Measurements from ENCODE around the gene SRRD. TPM values are rescaled to one million over a fixed set of nuclear protein-coding genes. Genes with fewer than 3 reads are reported as not detected.

The SRRD gene
- total and polyA plus RNA-seq, 2 of the 13 experiments (the other 11 are each of a cell fraction or from before 2014, with no cell fraction given) = 22.8 to 36.6 TPM

GRCh38 chr22:26541167-26541819, 57.6 kb downstream of the SRRD start:
- Histone ChIP-seq H3K79me2 (ENCODE audit: insufficient read depth, low read length) (no peaks in the 10 kb centered on the region), H3K9me3 (ENCODE audit: low read length) (no peaks in the 10 kb centered on the region), H4K20me1 (ENCODE audit: insufficient read depth, low read length) (no peaks in the 10 kb centered on the region), H3K27me3 (ENCODE audit: control insufficient read depth in 1 of 2, insufficient read depth in 2 of 2, low read length in 2 of 2) (no peaks in the 10 kb centered on the region), H3K4me3 (replicated peaks in 1 of 3; ENCODE audit: insufficient read depth in 1 of 3, low read depth in 2 of 3, low read length in 3 of 3) (no peak overlapping the region), H3K27ac (ENCODE audit: extremely low read length, insufficient read depth, low read length) (no peak overlapping the region), H2AFZ (ENCODE audit: low read length) (no peak overlapping the region), H3K36me3 (replicated peaks in 1 of 2; ENCODE audit: control insufficient read depth in 1 of 2, insufficient read depth in 2 of 2, low read length in 2 of 2) (peaks cover 3 to 10% of the 10 kb centered on the region in 2 experiments; a peak in 3 of 5 replicates), H3K4me1 (ENCODE audit: insufficient read depth, low read length) (peaks cover 8% of the 10 kb centered on the region), H3K9ac (ENCODE audit: insufficient read depth, low read depth, low read length) (no peak overlapping the region), H3K4me2 (ENCODE audit: low read depth, low read length) (no peak overlapping the region)
- no peak for FAIRE-seq
- ChIA-PET POLR2A (no interaction called here), CTCF (ENCODE audit: low intra/inter-chr PET ratio, low total read pairs) (no interaction called here)
- WGBS (ENCODE audit: low lambda C conversion rate) = 97% methylated on average over 37 of the region's 47 CpGs
- in situ Hi-C loops (cut with HindIII; ENCODE audit: extremely low pct_ligation_motif_present, low pct_unique_long_range_greater_than_20kb) (no loop called here), intact Hi-C loops (cut with micrococcal nuclease; ENCODE audit: unreplicated experiment) (no loop called here)
- no peak for DNase-seq (ENCODE audit: low spot score)
- no TSS peak for BruUV-seq (replicated peaks)
- no peak for ATAC-seq
- TF ChIP-seq ZNF772 (CRISPR knock-in tag; IDR thresholded peaks at IDR 0.05) = no peak
- TF ChIP-seq, protein P1, sequence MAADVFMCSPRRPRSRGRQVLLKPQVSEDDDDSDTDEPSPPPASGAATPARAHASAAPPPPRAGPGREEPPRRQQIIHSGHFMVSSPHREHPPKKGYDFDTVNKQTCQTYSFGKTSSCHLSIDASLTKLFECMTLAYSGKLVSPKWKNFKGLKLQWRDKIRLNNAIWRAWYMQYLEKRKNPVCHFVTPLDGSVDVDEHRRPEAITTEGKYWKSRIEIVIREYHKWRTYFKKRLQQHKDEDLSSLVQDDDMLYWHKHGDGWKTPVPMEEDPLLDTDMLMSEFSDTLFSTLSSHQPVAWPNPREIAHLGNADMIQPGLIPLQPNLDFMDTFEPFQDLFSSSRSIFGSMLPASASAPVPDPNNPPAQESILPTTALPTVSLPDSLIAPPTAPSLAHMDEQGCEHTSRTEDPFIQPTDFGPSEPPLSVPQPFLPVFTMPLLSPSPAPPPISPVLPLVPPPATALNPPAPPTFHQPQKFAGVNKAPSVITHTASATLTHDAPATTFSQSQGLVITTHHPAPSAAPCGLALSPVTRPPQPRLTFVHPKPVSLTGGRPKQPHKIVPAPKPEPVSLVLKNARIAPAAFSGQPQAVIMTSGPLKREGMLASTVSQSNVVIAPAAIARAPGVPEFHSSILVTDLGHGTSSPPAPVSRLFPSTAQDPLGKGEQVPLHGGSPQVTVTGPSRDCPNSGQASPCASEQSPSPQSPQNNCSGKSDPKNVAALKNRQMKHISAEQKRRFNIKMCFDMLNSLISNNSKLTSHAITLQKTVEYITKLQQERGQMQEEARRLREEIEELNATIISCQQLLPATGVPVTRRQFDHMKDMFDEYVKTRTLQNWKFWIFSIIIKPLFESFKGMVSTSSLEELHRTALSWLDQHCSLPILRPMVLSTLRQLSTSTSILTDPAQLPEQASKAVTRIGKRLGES (CRISPR knock-in tag; IDR thresholded peaks at IDR 0.05; ENCODE audit: borderline replicate concordance) = no peak
- no peak for TF ChIP-seq RXRA (CRISPR knock-in tag; IDR thresholded peaks at IDR 0.05)
- no peak for TF ChIP-seq ZBTB46 (CRISPR knock-in tag; IDR thresholded peaks at IDR 0.05; ENCODE audit: borderline replicate concordance)
